Measurements from ENCODE around the gene PTCH1.

PTCH1 gene

GRCh38 chr9:95460518-95461164 is 56.1 kb downstream of the PTCH1 start:
- H3K4me3 ChIP-seq (ENCODE audit: low read depth, low read length): no peak overlapping the region
- ChIA-PET POLR2A (no interaction called here), CTCF (no interaction called here)
- no peak for DNase-seq (ENCODE audit: low read depth, low spot score)
- TF ChIP-seq CTCF (IDR thresholded peaks at IDR 0.05; ENCODE audit: insufficient read depth, low read length, missing control alignments): no peak

- no peak overlapping the region for H3K4me3 ChIP-seq (ENCODE audit: low read depth, low read length)
- no peak for TF ChIP-seq CTCF (IDR thresholded peaks at IDR 0.05; ENCODE audit: insufficient read depth, low read length, missing control alignments)
- ChIA-PET CTCF (no interaction called here), POLR2A (no interaction called here)
- DNase-seq (ENCODE audit: low read depth, low spot score): no peak
Observed at GRCh38 chr9:95459851-95460517, 56.8 kb downstream of the PTCH1 start.

GRCh38 chr9:95459178-95459577 is 57.6 kb downstream of the PTCH1 start:
- TF ChIP-seq CTCF (IDR thresholded peaks at IDR 0.05; ENCODE audit: insufficient read depth, low read length, missing control alignments): no peak
- no peak for DNase-seq (ENCODE audit: low read depth, low spot score)
- CTCF ChIA-PET: no interaction called here
- POLR2A ChIA-PET: no interaction called here
- no peak overlapping the region for H3K4me3 ChIP-seq (ENCODE audit: low read depth, low read length)

DNA sequence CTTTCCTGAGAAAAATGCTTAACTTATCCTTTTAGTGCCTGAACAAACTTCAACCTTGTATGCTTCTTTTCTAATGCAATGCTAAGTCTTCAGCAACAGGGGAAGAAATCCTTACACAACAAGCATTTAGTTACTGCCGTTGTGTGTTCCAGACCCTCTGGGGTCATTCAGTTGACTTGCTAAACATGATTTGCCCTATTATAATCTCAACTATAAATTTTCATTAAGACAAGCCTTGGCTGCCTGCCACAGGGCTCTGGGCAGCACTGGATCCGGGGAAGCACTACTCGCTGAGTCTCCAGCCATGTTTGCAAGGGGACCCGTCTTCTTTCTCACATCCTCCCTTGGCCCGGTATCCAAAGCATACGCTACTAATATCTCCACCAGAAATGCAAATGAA is 58.1 kb downstream of the PTCH1 start:
- CTCF ChIA-PET: no interaction called here
- POLR2A ChIA-PET: no interaction called here
- no peak for TF ChIP-seq CTCF (IDR thresholded peaks at IDR 0.05; ENCODE audit: insufficient read depth, low read length, missing control alignments)

DNA sequence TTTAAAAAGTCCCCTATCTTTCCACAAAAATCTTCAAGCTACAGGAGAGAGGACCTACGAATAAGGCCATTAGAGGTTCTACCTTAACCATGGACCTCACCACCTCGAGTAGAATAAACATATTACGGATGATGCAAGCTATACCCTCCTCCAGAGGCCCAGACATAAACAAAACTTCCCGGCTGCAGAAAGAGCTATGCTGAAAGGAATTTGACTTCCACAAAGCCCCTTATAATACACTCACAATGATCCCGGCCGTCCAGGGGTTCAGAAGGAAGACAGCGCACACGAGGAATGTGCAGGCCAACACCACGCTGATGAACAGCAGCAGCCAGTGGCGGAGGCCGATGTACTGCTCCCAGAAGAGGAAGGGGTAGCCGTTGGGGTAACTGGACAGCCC is 59.0 kb downstream of the PTCH1 start:
- DNase-seq (ENCODE audit: low read depth, low spot score): peak; percentile 2
- CTCF ChIA-PET: no interaction called here
- no peak for TF ChIP-seq CTCF (IDR thresholded peaks at IDR 0.05; ENCODE audit: insufficient read depth, low read length, missing control alignments)
- H3K4me3 ChIP-seq (ENCODE audit: low read depth, low read length): no peak overlapping the region
- POLR2A ChIA-PET: no interaction called here

More for the DNA sequence above, 58.1 kb downstream of the PTCH1 start:
- no peak overlapping the region for H3K4me3 ChIP-seq (ENCODE audit: low read depth, low read length)
- DNase-seq (ENCODE audit: low read depth, low spot score): no peak

DNA sequence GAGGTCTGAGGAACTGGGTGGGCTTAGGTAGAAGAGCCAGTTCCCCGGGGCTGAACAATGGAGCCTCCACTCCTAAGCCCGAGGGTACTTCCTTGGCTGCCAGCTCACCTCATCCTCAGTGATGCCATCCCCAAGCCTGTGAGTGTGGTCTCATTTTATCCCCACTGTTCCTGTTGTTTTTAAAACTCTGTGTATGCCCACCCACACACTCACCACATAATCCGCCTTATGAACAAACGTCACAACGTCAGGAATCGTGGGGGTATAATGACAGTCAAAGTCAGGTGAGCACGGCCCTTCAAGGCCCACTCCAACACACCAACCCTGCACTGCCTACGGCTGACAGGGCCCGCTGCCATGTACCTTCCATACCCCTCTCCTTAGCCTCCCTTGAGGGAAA is 61.1 kb downstream of the PTCH1 start:
- no peak for DNase-seq (ENCODE audit: low read depth, low spot score)
- ChIA-PET CTCF (no interaction called here), POLR2A (no interaction called here)
- H3K4me3 ChIP-seq (ENCODE audit: low read depth, low read length): no peak overlapping the region
- TF ChIP-seq CTCF (IDR thresholded peaks at IDR 0.05; ENCODE audit: insufficient read depth, low read length, missing control alignments): no peak

All from AG04449 (cell line).